NOMO-1 treated with dmso at 0.1 percent for 144 hours (cell line): ENCODE results near the gene SMC1A.
"Not testable (repeated sequence)": the region's sequence is repeated elsewhere in the genome, so short reads cannot be mapped to it uniquely, and the experiment has no call there.

Experiments
- DNase-seq: peaks from one replicate; lab custom pipeline; 2025; ENCODE audit not compliant: unreplicated experiment; lab: John Stamatoyannopoulos, UW

SMC1A gene

DNA sequence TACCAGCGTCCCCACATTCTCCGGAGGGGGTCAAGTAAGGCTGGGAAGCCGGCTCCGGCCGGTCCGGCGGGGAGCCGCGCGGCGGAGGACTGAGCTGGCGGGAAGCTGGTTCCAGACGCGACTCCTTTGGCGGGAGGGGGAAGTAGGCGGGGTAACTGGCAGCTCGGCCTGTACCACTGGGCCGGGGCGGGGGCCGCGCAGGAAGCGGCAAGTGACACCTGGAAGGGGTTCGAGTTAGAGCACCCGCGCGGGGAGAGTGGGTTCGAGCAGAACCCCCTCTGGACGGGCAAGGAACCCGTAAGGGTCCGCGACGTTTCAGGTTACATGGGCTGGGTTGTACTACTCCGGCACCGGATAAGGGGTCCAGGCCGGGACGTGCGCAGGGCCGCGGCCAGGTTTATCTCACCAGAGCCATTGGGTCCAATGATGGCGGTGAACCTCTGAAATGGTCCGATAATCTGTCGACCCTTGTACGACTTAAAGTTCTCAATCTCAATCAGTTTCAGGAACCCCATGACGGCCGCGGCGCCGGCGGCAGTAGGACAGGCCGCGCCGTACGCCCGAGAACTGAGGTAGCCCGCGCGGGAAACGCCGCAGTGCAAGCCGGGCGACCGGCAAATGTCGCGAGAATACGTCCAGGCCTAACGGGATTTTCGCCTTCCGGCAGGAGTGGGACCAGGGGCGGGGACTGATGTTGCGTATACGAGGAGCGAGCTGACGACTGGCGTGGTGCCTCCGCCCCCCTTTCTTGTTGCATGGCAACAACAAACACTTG lies at the start of gene SMC1A:
Gene SMC1A, minus strand, starts transcription at position 569 of the 775 bp plus-strand sequence. Its CDS starts 54 bp downstream, at position 515.
- peak; percentile 91 for DNase-seq

GRCh38 chrX:53471346-53471745 lies 48.9 kb upstream of the SMC1A start:
- no peak for DNase-seq

DNA sequence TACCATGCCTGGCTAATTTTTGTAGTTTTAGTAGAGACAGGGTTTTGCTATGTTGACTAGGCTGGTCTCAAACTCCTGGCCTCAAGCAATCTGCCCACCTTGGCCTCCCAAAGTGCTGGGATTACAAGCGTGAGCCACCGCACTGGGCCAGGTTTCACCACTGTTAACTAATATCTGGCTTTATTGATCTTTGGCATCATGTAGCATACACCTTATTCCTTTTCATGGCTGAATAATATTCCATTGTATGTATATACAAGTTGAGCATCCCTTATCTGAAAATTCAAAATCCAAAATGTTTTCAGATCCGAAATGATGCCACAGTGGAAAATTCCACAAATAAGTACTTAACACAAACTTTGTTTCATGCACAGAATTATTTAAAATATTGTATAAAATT lies 46.2 kb upstream of the SMC1A start:
- not testable (repeated sequence) for DNase-seq

DNA sequence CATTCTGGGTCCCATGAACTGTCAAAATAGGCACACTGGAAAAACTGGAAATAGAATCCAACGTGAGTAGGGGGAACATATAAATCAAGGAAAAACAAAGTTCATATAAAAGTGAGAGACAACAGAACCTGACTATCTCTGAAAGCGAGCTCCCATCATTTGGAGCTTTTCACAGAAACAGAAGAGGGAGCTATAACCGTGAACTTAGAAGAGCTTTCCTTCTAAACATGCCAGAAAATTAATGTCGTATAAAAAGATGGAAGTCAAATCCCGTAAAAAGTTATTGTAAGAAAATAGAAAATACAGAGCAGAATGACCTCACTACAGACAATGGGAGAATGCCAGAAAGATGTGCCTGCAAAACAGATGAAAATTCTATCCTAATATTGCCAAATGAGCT lies 35.6 kb upstream of the SMC1A start:
- DNase-seq, result no peak

DNA sequence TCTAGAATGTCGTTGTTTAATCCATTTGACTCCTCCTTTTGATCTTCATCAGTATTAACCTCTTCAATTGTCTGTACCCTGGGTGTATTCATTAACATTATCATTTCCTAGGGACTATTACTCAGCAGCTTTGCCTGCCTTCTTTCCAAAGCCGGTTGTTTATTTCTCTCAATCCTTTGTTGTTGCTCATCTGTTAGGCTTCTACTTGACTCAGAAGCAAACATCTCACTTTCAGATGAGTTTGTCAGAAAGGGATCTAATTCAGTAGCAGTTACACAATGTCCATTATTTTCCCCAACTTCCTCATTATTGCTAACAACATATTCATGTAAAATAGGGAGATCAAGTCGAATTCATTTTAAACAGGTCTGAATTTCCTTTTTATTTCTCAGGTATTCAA lies 33.8 kb upstream of the SMC1A start:
- DNase-seq, result peak; percentile 24

DNA sequence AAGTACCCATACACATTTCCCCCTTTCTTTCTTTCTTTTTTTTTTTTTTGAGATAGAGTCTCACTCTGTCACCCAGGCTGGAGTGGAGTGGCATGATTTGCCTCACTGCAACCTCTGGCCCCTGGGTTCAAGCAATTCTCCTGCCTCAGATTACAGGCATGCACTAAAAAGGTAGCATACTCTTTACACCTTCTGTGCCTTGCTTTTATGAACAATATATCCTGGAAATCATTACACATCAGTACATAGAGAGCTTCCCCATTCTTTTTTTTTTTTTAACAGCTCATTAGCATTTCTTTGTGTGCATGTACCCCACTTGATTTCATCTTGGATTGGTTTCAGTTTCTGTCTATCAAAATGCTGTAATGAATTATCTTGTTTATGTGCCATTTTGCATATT lies 30.4 kb upstream of the SMC1A start:
- DNase-seq, result no peak

DNA sequence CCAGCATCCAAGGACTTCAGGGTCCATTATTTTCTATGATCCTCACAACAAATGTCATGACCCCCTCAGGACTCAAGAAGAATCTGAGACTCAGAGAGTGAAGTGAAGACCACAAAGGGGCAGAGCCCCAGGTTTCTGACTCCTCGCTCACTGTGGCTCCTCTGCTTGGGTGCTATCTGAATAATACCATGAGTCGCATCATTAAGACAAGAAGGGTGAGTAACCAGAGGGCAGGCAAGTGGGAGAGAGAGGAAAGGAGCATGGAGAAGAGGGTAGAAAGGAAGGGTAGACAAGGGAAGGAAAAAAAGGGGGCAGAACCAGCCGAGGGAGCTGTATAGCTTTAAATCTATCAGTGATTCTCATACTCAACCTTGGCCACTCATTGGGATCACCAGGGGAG lies 27.2 kb upstream of the SMC1A start:
- DNase-seq, result no peak

DNA sequence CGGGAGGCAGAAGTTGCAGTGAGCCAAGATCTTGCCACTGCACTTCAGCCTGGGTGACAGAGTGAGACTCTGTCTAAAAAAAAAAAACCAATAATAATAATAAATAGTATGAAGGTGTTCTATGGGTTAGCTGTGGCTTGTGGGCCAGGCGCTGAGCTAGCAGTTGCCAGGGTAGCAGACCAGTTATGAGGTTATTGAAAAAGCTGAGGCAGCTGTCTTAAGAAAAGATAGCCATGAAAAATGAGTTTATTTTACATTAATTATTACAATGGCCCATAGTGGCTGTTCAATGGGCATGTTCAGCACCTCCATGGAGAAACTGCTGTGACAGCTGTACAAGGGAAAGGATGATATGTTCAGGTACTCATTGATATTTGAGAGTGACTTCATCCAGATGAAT lies 25.0 kb upstream of the SMC1A start:
- no peak for DNase-seq

DNA sequence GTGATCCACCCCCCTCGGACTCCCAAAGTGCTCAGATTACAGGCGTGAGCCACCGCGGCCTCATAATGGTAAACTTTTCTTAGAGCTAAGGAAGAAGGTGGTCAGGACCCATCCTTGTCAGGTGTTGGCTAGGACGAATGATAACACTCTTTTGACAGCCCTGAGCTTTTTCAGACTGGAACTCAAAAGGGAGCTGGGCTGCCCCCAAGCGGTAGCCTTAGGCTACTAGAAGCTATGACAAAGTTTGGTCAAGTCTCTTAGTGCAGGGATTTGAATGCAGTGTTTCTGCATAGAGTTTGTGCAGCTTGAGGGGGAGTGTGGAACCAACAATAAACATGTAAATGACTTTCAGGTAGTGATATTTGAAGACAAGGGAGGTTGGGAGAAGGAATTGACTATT lies 23.5 kb upstream of the SMC1A start:
- DNase-seq, result peak; percentile 40

GRCh38 chrX:53442322-53442631 lies 19.8 kb upstream of the SMC1A start:
- DNase-seq, result peak; percentile 64

DNA sequence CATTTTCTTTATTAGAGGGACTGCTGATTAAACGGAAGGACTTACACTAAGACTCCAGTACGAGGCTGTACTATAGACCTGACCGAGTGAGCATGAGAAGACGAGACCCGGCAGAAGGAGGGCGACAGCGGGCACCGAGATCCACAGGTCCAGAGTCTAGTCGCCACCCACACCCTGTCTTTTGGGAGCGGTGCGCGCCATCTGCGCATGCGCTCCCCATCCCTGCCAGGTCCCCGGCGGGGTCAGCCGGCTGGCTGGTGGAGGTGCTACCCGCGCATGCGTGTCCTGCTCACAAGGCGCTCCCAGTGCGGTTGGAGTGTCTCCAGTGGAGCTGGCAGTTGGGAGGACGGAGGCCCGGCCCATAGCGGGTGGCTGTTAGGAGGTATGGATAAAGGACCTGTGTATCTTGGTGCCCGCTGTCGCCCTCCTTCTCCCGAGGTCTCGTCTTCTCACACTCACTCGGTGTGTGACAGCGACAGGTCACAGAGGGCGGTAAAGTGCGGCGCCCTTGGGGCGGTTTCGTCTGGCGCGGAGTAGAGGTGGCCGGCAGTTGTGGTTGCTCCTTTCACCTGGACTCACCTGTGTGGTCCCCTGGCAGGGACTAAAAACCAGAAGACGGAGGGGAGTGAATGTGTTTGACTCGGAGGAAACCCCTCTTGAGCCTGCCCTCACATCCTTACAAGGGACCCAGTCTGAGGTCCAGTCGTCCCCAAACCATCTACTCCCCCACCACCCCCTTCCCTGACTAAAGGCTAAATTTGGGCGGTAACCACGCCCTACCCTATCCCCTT lies 19.3 kb upstream of the SMC1A start:
- peak; percentile 75 for DNase-seq

GRCh38 chrX:53440621-53441517 lies 18.4 kb upstream of the SMC1A start:
- peak; percentile 79 for DNase-seq

DNA sequence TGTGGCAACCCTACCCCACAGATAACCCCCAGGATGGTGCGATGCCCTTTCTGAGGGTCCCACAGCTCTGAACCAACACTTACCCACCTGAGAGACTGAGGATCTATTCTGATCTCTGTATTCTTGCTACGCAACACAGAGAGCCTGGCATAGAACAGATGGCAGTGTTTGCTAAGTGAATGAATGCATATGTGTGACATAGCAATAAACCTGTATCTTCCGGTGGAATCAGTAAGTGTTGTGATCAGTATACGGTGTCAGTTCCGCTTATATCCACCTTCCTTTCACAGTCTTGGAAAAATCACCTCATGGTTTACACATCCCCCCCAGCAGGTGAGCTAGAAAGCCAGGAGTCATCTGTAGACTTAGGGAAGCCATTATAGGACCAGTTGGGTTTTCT lies 17.6 kb upstream of the SMC1A start:
- DNase-seq, result no peak

DNA sequence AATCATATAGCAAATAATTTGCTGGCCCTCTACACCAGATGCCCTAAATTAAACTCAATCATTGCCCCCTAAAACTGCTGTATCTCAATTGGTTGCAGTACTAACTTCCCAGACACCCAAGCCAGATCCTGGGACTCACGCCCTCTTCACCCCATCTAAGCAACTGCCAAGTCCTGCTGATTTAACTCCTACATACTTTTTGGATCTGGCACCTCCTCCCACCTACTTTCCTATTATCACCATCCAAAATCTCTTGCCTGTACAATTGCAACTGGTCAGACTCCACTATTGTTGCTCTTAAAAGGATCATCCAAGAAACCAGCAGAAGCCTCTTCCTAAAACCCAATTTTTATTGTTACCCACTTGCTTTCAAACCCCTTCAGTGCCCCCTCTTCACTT lies 16.4 kb upstream of the SMC1A start:
- no peak for DNase-seq

DNA sequence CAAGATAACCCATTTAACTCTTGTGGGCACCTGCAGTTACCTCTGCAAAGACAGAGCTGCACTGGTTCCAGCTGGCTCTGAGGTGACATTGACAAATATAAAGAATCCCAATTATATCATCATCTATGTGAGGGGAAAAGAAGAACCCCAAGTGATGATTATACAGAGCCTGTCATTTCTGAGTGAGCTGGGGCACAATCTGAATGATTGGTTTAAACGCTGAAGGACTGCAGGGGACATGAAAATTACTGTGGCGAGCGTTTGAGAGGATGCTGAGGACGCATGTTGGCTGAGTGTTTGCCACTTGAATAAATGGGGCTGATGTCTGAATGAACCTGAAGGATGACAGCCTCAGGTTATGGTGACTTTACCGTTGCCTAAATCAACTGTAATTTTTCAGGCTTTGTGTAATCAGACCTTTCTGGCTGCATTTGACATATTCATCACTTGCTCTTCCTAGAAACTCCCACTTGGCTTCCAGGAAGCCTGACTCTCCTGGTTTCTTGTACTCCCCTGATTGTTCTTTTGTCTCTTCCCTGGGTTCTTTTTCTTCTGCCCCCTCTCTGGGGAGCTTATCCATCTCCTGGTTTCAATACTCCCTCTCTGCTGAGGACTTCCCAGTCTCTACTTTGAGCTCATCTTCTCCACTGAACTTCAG lies 15.8 kb upstream of the SMC1A start:
- no peak for DNase-seq

- no peak for DNase-seq
These were observed 14.8 kb upstream of the SMC1A start for GRCh38 chrX:53437206-53437605.

DNA sequence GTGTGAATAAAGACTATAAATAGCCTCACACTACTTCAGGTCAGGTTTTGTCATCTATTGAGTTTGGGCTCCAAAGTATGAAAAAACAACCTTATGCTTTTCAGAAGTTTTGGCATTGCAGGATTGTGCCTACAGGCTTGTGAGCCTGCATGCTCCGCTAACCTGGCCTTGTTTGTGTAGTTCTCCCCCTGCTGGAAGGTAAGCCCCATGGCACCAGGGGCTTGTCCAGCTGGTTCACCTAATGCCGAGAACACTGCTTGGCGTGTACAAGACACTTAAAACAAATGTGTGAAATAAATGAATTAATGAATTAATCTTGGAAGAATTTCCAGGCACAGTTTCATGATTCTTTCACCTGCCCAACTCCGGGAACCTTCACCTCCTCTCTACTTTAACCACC lies 13.5 kb upstream of the SMC1A start:
- DNase-seq, result peak; percentile 23

GRCh38 chrX:53433651-53434639 lies 11.5 kb upstream of the SMC1A start, which contains the start of gene HSD17B10:
HSD17B10 (minus strand) TSS chrX:53434370; CDS start chrX:53434345, 25 bp downstream.
- peak; percentile 75 for DNase-seq

DNA sequence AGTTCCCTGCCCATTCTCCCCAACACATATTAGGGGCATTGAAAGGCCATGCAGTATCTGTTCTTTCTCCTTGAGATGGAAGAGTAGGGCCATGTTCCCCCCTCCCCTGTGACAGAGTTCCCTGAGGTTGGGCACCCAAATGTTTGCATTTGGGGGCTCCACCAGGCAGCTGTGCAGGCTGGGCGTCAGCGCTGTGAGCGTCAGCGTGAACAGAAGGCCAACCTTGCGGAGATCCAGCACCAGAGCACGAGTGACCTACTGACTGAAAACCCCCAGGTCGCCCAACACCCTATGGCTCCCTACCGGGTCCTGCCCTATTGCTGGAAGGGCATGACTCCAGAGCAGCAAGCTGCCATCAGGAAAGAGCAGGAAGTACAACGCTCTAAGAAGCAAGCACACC lies 7.8 kb upstream of the SMC1A start:
- no peak for DNase-seq

- DNase-seq, result no peak
These were observed 7.3 kb upstream of the SMC1A start for GRCh38 chrX:53429755-53430154.
